ENCODE data around the gene MAP2K2. TPM values are rescaled to one million over a fixed set of nuclear protein-coding genes. Genes with fewer than 3 reads are reported as not detected.
A peak's percentile ranks its signal among the peaks of the same experiment; 100 is the strongest.

The MAP2K2 gene
- total RNA-seq, 1 donor from 2014 or later = 116 TPM

DNA sequence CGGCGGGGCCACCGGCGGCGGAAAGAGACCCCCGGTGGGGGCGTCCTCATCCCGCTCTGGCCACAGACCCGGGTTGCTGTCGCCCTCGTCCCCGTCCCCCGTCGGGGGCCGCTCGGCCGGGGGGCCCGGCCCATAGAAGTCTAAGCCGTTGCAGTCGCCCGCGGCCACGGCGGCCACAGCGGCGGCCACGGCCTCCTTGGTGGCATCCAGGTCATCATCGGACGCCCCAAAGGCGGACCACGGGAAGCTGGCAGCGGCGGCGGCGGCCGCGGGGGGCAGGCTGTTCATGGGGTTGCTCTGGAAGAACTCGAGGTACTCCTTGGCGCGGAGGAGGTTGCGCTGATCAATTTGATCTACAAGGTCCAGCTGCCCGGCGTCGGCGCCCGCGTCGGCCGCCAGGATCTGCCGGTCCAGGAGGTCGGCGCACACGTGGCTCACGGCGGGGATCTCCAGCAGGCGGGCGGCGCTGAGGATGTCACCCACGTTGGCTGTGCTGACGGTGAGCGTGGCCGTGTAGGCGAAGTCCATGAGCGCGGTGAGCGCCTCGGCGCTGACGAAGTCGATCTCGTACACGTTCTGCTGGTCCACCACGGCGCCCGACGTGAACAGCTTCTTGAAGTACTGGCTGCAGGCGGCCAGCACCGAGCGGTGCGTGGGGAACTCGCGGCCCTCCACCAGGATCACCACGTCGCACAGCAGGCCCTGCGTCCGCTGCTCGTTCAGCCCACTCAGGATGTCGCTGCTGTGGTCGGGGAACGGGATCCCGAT, 69.3 kb downstream of the MAP2K2 start:
- TF ChIP-seq, protein P1, sequence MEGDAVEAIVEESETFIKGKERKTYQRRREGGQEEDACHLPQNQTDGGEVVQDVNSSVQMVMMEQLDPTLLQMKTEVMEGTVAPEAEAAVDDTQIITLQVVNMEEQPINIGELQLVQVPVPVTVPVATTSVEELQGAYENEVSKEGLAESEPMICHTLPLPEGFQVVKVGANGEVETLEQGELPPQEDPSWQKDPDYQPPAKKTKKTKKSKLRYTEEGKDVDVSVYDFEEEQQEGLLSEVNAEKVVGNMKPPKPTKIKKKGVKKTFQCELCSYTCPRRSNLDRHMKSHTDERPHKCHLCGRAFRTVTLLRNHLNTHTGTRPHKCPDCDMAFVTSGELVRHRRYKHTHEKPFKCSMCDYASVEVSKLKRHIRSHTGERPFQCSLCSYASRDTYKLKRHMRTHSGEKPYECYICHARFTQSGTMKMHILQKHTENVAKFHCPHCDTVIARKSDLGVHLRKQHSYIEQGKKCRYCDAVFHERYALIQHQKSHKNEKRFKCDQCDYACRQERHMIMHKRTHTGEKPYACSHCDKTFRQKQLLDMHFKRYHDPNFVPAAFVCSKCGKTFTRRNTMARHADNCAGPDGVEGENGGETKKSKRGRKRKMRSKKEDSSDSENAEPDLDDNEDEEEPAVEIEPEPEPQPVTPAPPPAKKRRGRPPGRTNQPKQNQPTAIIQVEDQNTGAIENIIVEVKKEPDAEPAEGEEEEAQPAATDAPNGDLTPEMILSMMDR (IDR thresholded peaks at IDR 0.05; ENCODE audit: insufficient read depth, low read length, severe bottlenecking) = no peak
- Histone ChIP-seq H3K27me3 (ENCODE audit: control insufficient read depth, insufficient read depth, low read length) (no peaks in the 10 kb centered on the region), H3K36me3 (ENCODE audit: control insufficient read depth, insufficient read depth, low read length) (peaks cover 31% of the 10 kb centered on the region), H3K4me3 (ENCODE audit: low read depth, low read length) (no peak overlapping the region)
- FAIRE-seq = no peak
- no peak for DNase-seq (ENCODE audit: low read depth)

DNA sequence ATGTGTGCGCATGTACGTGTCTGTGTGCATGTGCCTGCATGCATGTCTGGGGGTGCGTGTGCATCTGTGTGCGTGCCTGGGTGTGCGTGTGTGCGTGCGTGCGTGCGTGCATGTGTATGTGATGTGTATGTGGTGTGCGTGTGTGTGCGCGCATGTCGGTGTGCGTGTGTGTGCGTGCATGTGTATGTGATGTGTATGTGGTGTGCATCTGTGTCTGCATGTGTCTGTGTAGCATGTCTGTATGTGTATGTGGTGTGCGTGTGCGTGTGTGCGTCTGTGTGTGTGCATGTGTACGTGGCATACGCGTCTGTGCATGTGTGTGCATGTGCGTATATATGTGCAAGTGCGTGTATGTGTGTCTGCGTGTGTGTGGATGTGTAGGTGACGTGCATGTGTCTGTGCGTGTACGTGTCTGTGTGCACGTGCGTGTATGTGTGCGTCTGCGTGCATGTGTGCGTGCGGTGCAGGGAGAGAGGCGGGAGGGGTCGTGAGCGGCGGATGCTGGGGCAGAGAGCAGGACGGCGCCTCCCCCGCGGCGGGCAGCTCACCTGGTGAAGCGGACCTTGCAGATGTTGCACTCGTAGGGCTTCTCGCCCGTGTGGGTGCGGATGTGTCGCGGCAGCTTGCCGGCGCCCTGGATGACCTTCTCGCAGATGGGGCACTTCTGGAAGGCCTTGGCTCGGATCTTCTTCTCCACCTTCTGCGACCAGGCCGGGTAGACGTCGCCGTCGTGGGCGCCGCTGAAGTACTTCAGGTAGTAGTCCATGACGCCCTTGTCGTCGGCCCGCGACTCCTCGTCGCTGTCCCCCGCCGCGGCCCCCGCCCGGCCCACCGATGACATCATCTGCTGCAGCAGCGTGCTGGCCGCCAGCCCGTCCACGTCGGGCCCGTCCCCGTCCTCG, 70.2 kb downstream of the MAP2K2 start:
- peak; percentile 99 for FAIRE-seq
- no peaks in the 10 kb centered on the region for H3K27me3 ChIP-seq (ENCODE audit: control insufficient read depth, insufficient read depth, low read length)
- H3K4me3 ChIP-seq (ENCODE audit: low read depth, low read length) = no peak overlapping the region
- TF ChIP-seq, protein P1 (IDR thresholded peaks at IDR 0.05; ENCODE audit: insufficient read depth, low read length, severe bottlenecking) = no peak
- no peak for DNase-seq (ENCODE audit: low read depth)
- peaks cover 36% of the 10 kb centered on the region for H3K36me3 ChIP-seq (ENCODE audit: control insufficient read depth, insufficient read depth, low read length)

DNA sequence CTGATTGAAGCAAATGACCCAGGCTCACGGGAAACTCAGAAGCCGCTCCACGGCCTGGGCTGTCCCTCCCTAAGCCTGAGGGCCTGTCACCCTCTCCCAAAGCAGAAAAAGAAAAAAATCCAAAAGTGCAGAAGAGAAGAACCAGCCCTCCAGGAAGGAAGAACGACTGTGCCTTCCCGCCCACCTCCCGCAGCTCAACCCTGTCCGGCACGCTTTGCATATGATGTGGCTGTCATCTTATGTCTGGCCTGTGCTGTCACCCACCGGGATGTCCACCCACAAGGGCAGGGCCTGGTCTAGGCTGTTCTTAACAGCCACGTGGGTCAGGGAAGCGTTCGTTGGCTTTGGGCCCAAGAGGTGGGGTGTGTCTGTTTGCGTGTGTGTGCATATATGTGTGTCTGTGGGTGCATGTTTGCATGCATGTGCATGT, 70.9 kb downstream of the MAP2K2 start:
- TF ChIP-seq, protein P1 (IDR thresholded peaks at IDR 0.05; ENCODE audit: insufficient read depth, low read length, severe bottlenecking) = no peak
- no peak overlapping the region for H3K4me3 ChIP-seq (ENCODE audit: low read depth, low read length)
- peaks cover 39% of the 10 kb centered on the region for H3K36me3 ChIP-seq (ENCODE audit: control insufficient read depth, insufficient read depth, low read length)
- DNase-seq (ENCODE audit: low read depth) = no peak
- FAIRE-seq = no peak
- H3K27me3 ChIP-seq (ENCODE audit: control insufficient read depth, insufficient read depth, low read length) = no peaks in the 10 kb centered on the region

DNA sequence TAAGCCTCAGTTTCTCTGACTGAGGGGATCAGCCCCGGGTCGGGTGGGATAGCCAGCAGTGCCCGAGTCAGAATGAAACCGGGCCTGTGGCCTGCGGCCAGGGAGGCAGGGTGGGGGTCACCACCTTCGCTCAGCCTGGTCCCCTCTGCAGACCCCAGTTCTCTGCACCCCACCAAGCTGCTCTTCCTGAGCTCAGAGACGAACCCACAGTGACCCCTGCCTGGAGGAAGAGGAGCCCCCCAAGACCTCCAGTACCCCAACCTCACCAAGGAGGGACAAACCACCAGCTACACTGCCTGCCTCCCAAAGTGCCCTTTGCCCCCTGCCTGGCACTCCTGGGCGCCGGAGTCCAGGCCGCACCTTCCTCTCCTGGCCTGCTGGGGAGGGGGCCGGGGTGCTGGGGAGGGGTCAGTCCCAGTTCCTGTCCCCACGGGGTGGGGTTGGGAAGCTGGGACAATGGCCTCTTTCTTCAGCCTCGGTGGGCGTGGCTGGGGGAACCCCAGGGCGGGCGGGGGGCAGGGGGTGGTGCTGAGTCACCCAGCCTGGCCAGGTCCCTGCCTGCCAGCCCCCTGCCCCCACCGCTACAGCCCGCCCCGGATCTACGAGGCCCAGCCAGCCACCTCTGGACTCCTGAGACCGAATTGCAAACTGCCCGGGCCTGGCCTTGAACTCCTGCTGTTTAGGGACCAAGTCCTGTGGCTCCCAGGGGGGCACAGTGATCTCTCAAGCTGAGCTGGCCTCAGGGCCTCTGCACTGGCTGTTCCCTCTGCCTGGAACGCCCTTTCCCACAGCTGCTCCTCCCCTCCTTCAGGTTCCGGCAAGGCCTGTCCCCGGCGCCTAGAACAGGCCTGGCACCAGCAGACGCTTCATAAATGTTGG, 71.6 kb downstream of the MAP2K2 start:
- H3K27me3 ChIP-seq (ENCODE audit: control insufficient read depth, insufficient read depth, low read length) = no peaks in the 10 kb centered on the region
- TF ChIP-seq, protein P1 (IDR thresholded peaks at IDR 0.05; ENCODE audit: insufficient read depth, low read length, severe bottlenecking) = no peak
- peaks cover 36% of the 10 kb centered on the region for H3K36me3 ChIP-seq (ENCODE audit: control insufficient read depth, insufficient read depth, low read length)
- peak; percentile 57 for DNase-seq (ENCODE audit: low read depth)
- FAIRE-seq = no peak
- no peak overlapping the region for H3K4me3 ChIP-seq (ENCODE audit: low read depth, low read length)

All from bronchial epithelial cell (primary cell).